ENCODE data around the gene GDF11.

- TF ChIP-seq CTCF (IDR thresholded peaks at IDR 0.05): no peak
- TF ChIP-seq POLR2A (IDR thresholded peaks at IDR 0.05): no peak
Observed at GRCh38 chr12:55696796-55697462, 46.0 kb upstream of the GDF11 start.

Measured in uterus (tissue), 2 donors.